Panc1 (cell line): ENCODE data around the gene CBX4. TPM values are rescaled to one million over a fixed set of nuclear protein-coding genes. Genes with fewer than 3 reads are reported as not detected.

Experiments used
- ATAC-seq: fragments of 200-7000 bp; cut with Tn5 transposase; 2 replicates; pipeline ENCODE4 v1.9.1; 2020; ENCODE audit warnings: mild to moderate bottlenecking, moderate library complexity
- BruUV-seq: library from RNA; stranded (reverse); fragments of 400-500 nt; replicated peaks from 2 replicates; lab custom pipeline; 2021; lab: Mats Ljungman, UMichigan
- CTCF ChIA-PET: fragments of 300-600 bp; sonication (Branson Sonifier 250); formaldehyde crosslinking; loops from one replicate; lab custom pipeline; 2022; ENCODE audit warnings: antibody characterized with exemption; lab: Charles Lee
- POLR2A ChIA-PET: fragments of 300-600 bp; sonication (Branson Sonifier 250); formaldehyde crosslinking; loops from one replicate; lab custom pipeline; 2022; ENCODE audit warnings: antibody characterized with exemption; lab: Charles Lee
- DNase-seq: peaks from one replicate; pipeline ENCODE4 v3.0.0-alpha.2; 2010; ENCODE audit warnings: low read depth, low spot score
- H3K27ac ChIP-seq: 2 replicates; pipeline ENCODE4 v1.5.1; 2011; ENCODE audit warnings: mild to moderate bottlenecking, low read length, inconsistent platforms
- H3K27me3 ChIP-seq: fragments of 200-500 bp; sonication (Bioruptor generic); 2 replicates; pipeline ENCODE4 v1.6.0; 2014; ENCODE audit warnings: low read length, inconsistent platforms; ENCODE audit not compliant: control insufficient read depth, insufficient read depth
- H3K36me3 ChIP-seq: fragments of 200-500 bp; sonication (Bioruptor generic); 2 replicates; pipeline ENCODE4 v1.5.1; 2014; ENCODE audit warnings: inconsistent platforms, mild to moderate bottlenecking, low read length, moderate library complexity; ENCODE audit not compliant: control insufficient read depth, insufficient read depth
- H3K4me1 ChIP-seq: 2 replicates; pipeline ENCODE4 v1.5.1; 2011; ENCODE audit warnings: inconsistent platforms, mild to moderate bottlenecking, low read length, moderate library complexity; ENCODE audit not compliant: control insufficient read depth, insufficient read depth
- H3K4me3 ChIP-seq, 2 experiments: 2 replicates each; pipeline ENCODE4 v1.5.1; 2011 to 2012; ENCODE audit warnings: low read depth in 2 of 2, low read length in 2 of 2, mild to moderate bottlenecking in 2 of 2, inconsistent platforms in 1 of 2, moderate library complexity in 1 of 2
- H3K9me3 ChIP-seq: fragments of 200-500 bp; sonication (Bioruptor generic); 2 replicates; pipeline ENCODE4 v1.5.1; 2014; ENCODE audit warnings: low read depth, mild to moderate bottlenecking, inconsistent platforms, low read length, moderate library complexity; ENCODE audit not compliant: control insufficient read depth, insufficient read depth
- POLR2AphosphoS5 ChIP-seq: IDR thresholded peaks from 2 replicates; pipeline ENCODE4 v1.6.1; 2012; ENCODE audit warnings: mild to moderate bottlenecking, low read depth, low read length, moderate library complexity
- SIN3A ChIP-seq: IDR thresholded peaks from 2 replicates; pipeline ENCODE4 v1.6.1; 2012; ENCODE audit warnings: low read depth, mild to moderate bottlenecking, low read length, moderate library complexity, borderline replicate concordance; ENCODE audit not compliant: insufficient read depth
- TCF7L2 ChIP-seq: IDR thresholded peaks from 2 replicates; pipeline ENCODE4 v1.6.1; 2011; ENCODE audit warnings: mild to moderate bottlenecking, low read depth, low read length, inconsistent platforms
- in situ Hi-C: cut with HindIII; loops from 2 replicates; pipeline ENCODE4 v1.10.0; 2016; ENCODE audit warnings: low sequenced_read_pairs, low pct_unique_long_range_greater_than_20kb
- intact Hi-C: fragments of 100-400 bp; cut with micrococcal nuclease; formaldehyde crosslinking; loops from one replicate; pipeline ENCODE4 v1.10.0; 2022; ENCODE audit not compliant: unreplicated experiment
- total RNA-seq: library from RNA; stranded (reverse); gene quantifications from one replicate; pipeline ENCODE4 v1.2.1, GENCODE V29; 2021; ENCODE audit not compliant: unreplicated experiment
- TF ChIP-seq, protein P1 (sequence below): fragments of 450-650 bp; IDR thresholded peaks from 2 replicates; pipeline ENCODE4 v1.5.1; 2017; ENCODE audit warnings: mild to moderate bottlenecking
- TF ChIP-seq, protein P2 (sequence below), 2 experiments: IDR thresholded peaks; 2 replicates each; pipeline ENCODE4 v1.6.1; 2011 to 2012; ENCODE audit warnings: low read depth in 2 of 2, control low read depth in 1 of 2, low read length in 1 of 2, mild to moderate bottlenecking in 1 of 2, moderate library complexity in 1 of 2; ENCODE audit not compliant: insufficient read depth in 1 of 2

Gene CBX4
- total RNA-seq, 1 experiment from 2014 or later = 48.6 TPM

DNA sequence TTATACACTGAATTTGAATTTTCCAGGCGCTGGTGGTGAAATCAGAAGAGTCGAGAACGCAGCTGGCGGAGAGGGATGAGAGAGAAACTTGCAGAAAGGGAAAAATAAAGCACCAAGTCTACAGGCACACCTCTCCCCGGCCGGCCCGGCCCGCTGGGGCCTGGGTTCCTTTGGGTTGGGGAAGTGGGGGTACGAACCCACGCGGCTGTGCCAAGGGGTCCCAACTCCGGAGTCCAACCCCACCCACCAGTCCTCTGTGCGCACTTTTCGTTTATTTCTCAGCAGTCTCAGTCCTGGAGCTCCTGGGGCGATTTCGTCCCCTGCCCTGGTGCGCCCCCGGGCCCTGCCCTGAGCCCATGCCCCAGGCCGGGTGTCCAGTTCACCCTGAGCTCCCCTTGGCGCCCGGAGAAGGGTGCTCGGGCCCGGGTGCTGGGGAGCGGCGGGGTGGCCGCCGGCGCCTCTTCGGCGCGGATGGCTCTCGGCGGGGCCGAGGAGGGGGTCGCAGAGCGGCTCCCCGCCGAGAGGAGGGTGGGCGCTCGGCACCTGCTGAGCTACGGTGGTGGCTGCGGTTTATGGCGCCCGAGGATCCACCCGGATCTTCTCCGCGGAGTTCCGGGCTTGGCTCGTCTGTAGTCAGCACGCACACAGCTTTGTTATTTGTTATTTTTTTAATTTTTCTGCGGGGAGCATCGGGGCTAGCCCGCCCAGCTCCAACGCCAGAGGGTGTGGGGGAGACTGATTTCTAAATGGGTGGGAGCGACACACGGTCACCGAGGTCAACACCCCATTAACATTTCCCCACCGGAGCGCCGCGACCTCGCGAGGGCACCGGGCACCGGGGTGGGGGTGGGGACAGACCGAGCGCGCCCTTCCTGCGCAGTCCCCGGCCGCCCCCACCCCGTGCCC lies 26.6 kb downstream of the CBX4 start:
- Histone ChIP-seq H3K27me3 (no peaks in the 10 kb centered on the region), H3K36me3 (no peaks in the 10 kb centered on the region), H3K27ac (peak overlapping the region; percentile 78), H3K4me1 (peaks cover 28% of the 10 kb centered on the region), H3K9me3 (no peaks in the 10 kb centered on the region), H3K4me3 (peak overlapping the region; percentile 43 to 46)
- no TSS peak for BruUV-seq
- intact Hi-C loops (no loop called here), in situ Hi-C loops (no loop called here)
- ChIA-PET CTCF (interaction anchor here (1.0 to 3.3 kb wide), 3 partner anchors 19 to 179 kb away, joined by 4 to 21 read pairs (median 6); no protein-coding TSS in a partner anchor), POLR2A (interaction anchor here (0.8 kb wide), 1 partner anchor 19 kb away, joined by 3 read pairs; no protein-coding TSS in a partner anchor)
- TF ChIP-seq, protein P1, sequence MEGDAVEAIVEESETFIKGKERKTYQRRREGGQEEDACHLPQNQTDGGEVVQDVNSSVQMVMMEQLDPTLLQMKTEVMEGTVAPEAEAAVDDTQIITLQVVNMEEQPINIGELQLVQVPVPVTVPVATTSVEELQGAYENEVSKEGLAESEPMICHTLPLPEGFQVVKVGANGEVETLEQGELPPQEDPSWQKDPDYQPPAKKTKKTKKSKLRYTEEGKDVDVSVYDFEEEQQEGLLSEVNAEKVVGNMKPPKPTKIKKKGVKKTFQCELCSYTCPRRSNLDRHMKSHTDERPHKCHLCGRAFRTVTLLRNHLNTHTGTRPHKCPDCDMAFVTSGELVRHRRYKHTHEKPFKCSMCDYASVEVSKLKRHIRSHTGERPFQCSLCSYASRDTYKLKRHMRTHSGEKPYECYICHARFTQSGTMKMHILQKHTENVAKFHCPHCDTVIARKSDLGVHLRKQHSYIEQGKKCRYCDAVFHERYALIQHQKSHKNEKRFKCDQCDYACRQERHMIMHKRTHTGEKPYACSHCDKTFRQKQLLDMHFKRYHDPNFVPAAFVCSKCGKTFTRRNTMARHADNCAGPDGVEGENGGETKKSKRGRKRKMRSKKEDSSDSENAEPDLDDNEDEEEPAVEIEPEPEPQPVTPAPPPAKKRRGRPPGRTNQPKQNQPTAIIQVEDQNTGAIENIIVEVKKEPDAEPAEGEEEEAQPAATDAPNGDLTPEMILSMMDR = no peak
- TF ChIP-seq TCF7L2 = no peak
- TF ChIP-seq SIN3A = no peak
- ATAC-seq (peak; percentile 2; the same call in 1 of the 2 replicates), DNase-seq (no peak)

DNA sequence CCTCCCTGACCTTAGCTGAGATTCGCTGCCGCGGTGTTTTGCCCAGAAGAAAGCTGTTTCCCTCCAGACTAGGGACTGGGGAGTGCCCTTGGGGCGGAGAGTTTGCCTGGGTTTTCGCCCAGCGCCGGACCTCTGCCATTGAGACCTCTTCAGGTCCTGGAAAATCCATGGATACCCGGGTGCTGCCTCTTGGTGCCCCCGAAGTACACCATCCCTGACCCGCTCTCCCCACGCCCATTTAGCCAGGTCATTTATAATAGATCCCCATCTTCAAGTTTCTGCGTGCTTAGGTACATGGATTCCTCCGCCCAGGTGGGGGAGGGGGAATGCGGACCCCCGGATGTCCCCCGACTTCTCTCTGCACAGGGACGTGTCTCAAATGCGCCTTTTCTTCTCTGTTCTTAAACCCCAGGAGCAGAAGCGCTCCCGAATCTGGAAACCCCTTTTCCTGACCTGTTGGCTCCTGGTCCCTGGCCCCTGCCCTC lies 27.3 kb downstream of the CBX4 start:
- TF ChIP-seq, protein P2, sequence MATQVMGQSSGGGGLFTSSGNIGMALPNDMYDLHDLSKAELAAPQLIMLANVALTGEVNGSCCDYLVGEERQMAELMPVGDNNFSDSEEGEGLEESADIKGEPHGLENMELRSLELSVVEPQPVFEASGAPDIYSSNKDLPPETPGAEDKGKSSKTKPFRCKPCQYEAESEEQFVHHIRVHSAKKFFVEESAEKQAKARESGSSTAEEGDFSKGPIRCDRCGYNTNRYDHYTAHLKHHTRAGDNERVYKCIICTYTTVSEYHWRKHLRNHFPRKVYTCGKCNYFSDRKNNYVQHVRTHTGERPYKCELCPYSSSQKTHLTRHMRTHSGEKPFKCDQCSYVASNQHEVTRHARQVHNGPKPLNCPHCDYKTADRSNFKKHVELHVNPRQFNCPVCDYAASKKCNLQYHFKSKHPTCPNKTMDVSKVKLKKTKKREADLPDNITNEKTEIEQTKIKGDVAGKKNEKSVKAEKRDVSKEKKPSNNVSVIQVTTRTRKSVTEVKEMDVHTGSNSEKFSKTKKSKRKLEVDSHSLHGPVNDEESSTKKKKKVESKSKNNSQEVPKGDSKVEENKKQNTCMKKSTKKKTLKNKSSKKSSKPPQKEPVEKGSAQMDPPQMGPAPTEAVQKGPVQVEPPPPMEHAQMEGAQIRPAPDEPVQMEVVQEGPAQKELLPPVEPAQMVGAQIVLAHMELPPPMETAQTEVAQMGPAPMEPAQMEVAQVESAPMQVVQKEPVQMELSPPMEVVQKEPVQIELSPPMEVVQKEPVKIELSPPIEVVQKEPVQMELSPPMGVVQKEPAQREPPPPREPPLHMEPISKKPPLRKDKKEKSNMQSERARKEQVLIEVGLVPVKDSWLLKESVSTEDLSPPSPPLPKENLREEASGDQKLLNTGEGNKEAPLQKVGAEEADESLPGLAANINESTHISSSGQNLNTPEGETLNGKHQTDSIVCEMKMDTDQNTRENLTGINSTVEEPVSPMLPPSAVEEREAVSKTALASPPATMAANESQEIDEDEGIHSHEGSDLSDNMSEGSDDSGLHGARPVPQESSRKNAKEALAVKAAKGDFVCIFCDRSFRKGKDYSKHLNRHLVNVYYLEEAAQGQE (IDR thresholded peaks at IDR 0.05; ENCODE audit: insufficient read depth in 1 of 2, low read depth in 2 of 2, low read length in 1 of 2) = no peak
- TF ChIP-seq POLR2AphosphoS5 (no peak), TCF7L2 (no peak; the same call in 1 of the 2 replicates)
- Histone ChIP-seq H3K27ac (peak overlapping the region; percentile 78), H3K36me3 (no peaks in the 10 kb centered on the region), H3K4me3 (peak overlapping the region; percentile 36 to 46), H3K27me3 (no peaks in the 10 kb centered on the region), H3K9me3 (no peaks in the 10 kb centered on the region), H3K4me1 (peaks cover 28% of the 10 kb centered on the region)
- in situ Hi-C loops (no loop called here), intact Hi-C loops (no loop called here)
- no TSS peak for BruUV-seq
- ATAC-seq (no peak), DNase-seq (no peak)
- POLR2A ChIA-PET = interaction anchor here (0.5 to 0.8 kb wide), 3 partner anchors 20 to 223 kb away, joined by 3 to 5 read pairs (median 3); partner anchors contain the start of gene CBX4
- CTCF ChIA-PET = interaction anchor here (0.6 to 3.3 kb wide), 5 partner anchors 15 to 179 kb away, joined by 3 to 21 read pairs (median 4); partner anchors contain the start of gene CBX8
